Stimulated activated CD4-positive, alpha-beta T cell treated with anti-CD3 and anti-CD28 coated beads, Interleukin-2, amount 100 ng/mL, for 48 hours (primary cell): ENCODE results near the gene IFIT2.
"Not testable (repeated sequence)": the region's sequence is repeated elsewhere in the genome, so short reads cannot be mapped to it uniquely, and the experiment has no call there.

ENCODE experiments used
- DNase-seq, 2 donors: peaks; one replicate each; pipeline ENCODE4 v3.0.0-alpha.2; 2020

The IFIT2 gene

DNA sequence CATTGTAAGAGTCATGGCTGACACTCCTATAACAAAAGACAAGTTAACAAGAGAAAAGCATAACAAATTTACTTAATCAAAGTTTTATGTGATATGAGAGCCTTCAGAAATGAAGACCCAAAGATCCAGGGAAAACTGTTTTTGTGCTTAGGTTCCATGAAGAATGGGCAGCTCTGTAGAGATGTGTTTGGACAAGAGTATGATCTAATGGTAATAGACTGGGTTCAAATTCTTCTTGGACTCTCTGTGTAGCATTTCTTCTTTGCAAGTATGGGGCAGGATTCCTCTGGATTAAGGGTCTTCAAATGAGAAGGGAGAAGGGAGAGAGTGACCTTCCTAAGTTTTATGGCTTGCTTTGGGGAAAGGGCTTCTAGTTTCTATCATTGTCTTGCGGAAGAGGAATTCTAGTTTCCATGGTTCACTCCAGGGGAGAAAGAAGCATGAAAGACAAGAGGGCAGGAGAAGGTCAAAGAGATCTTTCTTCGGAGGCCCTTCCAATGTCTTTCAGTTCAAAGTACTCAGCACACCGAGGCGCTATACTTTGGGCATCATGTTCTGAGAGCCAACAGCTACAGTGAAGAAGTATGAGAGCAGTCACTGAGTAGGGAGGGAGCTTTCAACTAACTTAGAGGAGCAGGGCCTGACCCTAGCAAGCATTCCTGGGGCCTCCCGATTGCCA is 41.4 kb downstream of the IFIT2 start:
- DNase-seq: no peak

DNA sequence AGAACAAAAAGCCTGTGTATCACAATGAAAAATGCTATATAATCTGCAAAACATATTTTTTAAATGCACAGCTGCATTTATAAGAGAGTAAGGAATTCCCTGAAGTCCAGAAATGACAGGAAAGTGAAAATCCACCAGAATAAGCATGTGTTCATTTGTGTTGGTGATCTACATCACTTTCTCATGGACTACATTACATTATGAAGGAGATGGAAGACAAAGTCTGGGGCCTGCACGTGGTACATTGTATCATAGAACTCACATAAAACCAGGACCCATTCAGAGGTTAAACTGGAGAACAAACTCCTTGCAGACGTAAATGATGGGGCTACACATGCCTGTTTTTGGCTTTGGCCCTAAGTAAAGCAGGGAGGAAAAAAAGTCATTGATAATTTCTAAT is 42.3 kb downstream of the IFIT2 start:
- no peak for DNase-seq

DNA sequence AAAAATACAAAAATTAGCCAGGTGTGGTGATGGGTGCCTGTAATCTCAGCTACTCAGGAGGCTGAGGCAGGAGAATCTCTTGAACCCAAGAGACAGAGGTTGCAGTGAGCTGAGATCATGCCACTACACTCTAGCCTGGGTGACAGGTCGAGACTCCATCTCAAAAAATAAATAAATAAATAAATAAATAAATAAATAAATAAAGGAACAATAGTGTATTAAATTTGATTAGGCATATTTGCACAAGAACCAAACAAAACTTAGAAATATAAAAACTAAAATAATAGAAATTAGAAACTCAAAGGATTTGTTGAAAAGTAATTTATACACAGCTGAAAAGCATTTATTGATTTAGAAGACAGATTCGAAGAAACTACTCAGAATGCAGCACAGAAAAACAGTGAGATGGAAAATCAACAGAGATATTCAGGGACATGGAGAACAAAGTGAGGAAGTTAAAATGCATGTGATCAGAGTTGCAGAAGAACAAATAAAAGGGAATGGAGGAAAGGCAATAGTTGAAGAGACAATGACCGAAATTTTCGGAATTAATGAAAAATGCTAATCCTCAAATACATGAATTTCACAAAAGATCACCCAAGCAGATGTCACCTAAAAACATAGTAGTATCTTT is 43.6 kb downstream of the IFIT2 start:
- DNase-seq: no peak

DNA sequence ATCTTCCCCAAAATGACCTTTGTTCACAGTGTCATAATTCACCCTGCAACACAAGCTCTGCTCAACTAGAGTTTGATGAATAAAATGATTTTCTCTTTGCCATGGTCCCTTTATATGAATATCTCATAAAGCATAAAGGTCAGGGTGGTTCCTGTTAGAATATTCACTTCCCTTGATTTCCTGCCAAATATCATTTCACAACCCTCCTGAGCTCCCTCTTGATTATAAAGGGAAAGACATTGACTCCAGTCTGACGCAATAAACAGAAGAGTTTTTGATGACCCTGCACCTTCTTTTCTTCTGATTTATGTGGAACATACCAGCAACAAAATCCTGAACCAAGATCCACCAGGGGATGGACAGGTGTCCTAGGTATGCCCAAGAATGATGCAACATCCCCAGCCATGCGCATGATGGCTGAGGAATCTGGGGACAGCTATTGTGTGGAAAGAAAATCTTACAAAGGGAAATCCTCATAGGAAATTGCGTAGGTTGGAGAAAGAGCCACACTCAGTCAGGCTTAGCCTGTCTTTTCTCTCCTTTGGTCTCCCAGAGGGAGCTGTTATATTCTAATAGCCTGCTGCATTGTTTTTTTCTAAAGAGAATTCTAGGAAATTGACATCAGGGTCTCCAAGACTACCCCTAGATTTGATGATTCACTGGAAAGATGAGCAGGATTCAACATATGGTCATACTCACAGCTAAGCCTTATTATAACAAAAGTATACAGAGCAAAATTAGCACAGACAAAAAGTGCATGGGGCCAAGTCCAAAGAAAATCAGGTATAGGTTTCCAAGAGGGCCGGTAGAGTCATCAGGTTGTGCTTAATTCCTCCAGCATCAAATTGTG is 44.8 kb downstream of the IFIT2 start:
- no peak for DNase-seq

DNA sequence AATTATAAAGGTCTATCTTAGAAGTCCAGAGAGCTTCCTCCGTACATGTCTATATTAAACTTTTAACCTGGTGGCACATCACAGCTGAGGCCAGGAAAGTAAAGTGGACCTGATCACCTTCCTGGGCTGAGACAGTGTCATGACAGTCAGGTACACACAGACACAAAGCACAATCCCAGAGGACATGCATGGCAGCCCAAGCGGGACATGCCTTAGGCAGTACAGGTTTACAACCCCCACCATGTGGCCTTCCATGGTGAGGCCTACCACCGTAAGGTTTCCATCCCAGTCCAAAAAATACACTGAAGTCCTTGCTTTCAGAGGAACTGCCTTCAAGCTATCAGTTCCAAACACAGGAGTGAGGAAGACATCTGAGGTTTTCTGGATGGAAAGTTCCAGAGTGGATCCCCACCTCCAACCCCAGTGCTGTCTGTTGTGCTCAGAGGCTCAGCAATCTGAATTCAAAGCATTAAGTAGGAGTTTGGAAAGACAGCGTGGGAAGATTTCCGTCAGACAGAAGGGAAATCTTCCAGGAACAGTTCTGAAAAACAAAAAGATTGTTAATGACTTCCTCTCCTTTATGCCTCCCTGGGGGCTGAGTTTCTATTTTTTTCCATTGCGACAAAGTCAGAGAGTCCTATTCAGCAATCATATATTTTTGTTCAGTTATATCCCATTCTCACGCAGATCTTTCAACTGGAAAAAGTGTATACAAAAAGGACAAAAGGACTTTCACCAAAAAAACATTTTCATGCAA is 46.0 kb downstream of the IFIT2 start:
- DNase-seq: no peak

GRCh38 chr10:89348481-89348880 is 46.6 kb downstream of the IFIT2 start:
- no peak for DNase-seq

- DNase-seq: no peak
These were observed 47.1 kb downstream of the IFIT2 start for GRCh38 chr10:89348975-89349374.

- DNase-seq: not testable (repeated sequence)
These were observed 48.9 kb downstream of the IFIT2 start for GRCh38 chr10:89350631-89351315.

GRCh38 chr10:89351412-89351779 is 49.5 kb downstream of the IFIT2 start:
- no peak for DNase-seq

GRCh38 chr10:89351780-89352597 is 50.1 kb downstream of the IFIT2 start:
- no peak for DNase-seq

DNA sequence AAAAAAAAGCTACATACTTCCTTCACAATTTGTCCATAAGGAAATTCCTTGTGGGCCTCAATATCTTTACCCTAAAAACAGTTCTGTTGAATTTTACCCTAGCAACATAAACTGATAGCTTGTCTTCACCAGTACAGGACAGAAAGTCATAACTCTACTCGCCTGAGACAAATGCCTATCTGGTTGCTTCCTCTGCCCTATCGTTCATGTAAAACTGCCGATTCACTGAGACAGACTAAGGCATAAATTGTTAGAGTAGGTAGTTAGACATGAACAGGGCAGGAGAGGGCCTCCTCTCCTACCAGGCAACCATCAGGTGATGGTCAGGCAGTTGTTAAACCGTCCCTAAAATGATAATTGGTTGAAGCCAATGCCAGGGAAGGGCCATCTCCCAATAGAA is 51.0 kb downstream of the IFIT2 start:
- DNase-seq: no peak

- DNase-seq: no peak
These were observed 53.6 kb downstream of the IFIT2 start for GRCh38 chr10:89355394-89355931.

GRCh38 chr10:89357096-89357495 is 55.2 kb downstream of the IFIT2 start:
- DNase-seq: no peak

- no peak for DNase-seq
These were observed 56.1 kb downstream of the IFIT2 start for GRCh38 chr10:89357975-89358374.
